T-helper 17 cell (primary cell): ENCODE results near the gene SDC4. TPM values are rescaled to one million over a fixed set of nuclear protein-coding genes. Genes with fewer than 3 reads are reported as not detected.
A peak's percentile ranks its signal among the peaks of the same experiment; 100 is the strongest.
"Not testable (repeated sequence)": the region's sequence is repeated elsewhere in the genome, so short reads cannot be mapped to it uniquely, and the experiment has no call there.

ENCODE experiments used
- ATAC-seq: fragments of 150-1000 bp; cut with Tn5 transposase; 2 replicates; pipeline ENCODE4 v1.10.0; 2021; ENCODE audit warnings: mild to moderate bottlenecking, moderate library complexity
- DNase-seq, 3 donors: peaks; one replicate each; pipeline versions ENCODE4 v3.0.0 to v3.0.0-alpha.2; 2020 to 2021
- H3K9me3 ChIP-seq: one replicate; pipeline ENCODE4 v1.7.0; 2013; ENCODE audit warnings: low read length, mild to moderate bottlenecking; ENCODE audit not compliant: control insufficient read depth, poor library complexity, severe bottlenecking
- H3K27ac Mint-ChIP-seq: one replicate; pipeline ENCODE4 v1.8.0; 2022; ENCODE audit warnings: mild to moderate bottlenecking, moderate library complexity, mixed read lengths
- H3K27me3 Mint-ChIP-seq: one replicate; pipeline ENCODE4 v1.8.0; 2022; ENCODE audit warnings: mixed read lengths
- H3K36me3 Mint-ChIP-seq: one replicate; pipeline ENCODE4 v1.8.0; 2022; ENCODE audit warnings: low read depth, mixed read lengths
- H3K4me1 Mint-ChIP-seq: one replicate; pipeline ENCODE4 v1.8.0; 2022; ENCODE audit warnings: mild to moderate bottlenecking, mixed read lengths
- H3K4me3 Mint-ChIP-seq: one replicate; pipeline ENCODE4 v1.8.0; 2022; ENCODE audit warnings: mild to moderate bottlenecking, moderate library complexity, mixed read lengths
- total RNA-seq, 4 donors: library from RNA in 2 of 4; stranded (reverse) in 2 of 4; gene quantifications; one replicate each; pipeline ENCODE4 v1.2.3 and lab custom pipeline; 2022 to 2026

SDC4 gene
- total RNA-seq, 2 donors from 2014 or later = 2.7 to 5.3 TPM

DNA sequence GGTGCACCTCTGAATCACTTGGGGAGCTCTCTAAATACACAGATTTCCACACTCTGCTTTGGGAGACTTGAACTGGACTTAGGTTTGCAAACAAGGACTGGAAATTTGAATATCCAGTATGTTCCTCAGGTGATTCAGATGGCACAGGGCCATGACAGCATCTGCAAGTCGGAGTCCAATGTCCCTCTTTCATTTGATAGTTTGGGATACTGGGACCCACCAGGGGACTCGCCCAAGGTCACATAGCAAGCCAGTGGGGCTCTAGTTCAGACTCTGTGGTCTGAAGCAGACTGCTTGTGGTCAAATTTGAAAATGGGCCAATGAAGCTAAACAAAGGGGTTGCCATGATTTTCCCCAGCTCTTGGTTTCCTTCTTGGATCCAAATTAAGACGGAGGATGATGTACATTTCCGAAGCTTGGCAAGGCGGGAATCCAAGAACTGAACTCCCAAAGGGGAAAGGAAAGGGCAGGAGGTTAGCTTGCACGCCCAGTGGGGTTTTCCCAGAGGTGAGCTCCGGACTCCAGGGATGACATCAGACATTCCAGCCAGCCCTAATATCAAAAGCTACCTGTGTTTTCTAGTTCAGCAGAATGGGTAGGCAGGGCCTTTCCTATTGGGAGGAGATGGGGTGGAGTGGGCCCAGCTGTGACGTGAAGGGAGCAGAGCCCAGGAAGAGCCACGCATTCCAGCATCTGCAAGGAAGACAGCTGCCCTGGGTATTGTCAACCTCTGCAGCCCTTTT lies 11.4 kb upstream of the SDC4 start:
- ATAC-seq = no peak
- H3K4me3 Mint-ChIP-seq = no peak overlapping the region
- H3K4me1 Mint-ChIP-seq = peaks cover 31% of the 10 kb centered on the region

DNA sequence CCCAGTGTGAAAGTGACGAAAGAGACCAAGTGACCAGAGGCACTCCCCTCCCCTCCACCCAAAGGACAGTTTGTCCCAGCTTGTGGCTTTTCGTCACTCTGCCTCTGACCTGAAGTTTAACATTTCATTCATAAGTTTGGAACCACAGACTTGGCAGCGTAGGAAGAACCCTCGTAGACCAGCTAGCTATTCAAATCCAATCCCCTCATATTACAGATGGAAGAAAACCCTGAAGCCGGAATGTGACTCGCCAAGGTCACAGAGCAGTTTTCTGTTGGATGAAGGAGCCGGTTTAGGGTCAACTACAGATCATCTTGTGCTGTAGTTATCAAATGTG lies 10.8 kb upstream of the SDC4 start:
- H3K27me3 Mint-ChIP-seq = no peaks in the 10 kb centered on the region
- no peak overlapping the region for H3K4me3 Mint-ChIP-seq
- no peaks in the 10 kb centered on the region for H3K9me3 ChIP-seq
- DNase-seq (no peak), ATAC-seq (no peak)
- H3K4me1 Mint-ChIP-seq = peaks cover 32% of the 10 kb centered on the region
- H3K36me3 Mint-ChIP-seq = peaks cover 3% of the 10 kb centered on the region
- no peak overlapping the region for H3K27ac Mint-ChIP-seq

More for the DNA sequence above, 11.4 kb upstream of the SDC4 start:
- DNase-seq = no peak
- Mint-ChIP-seq H3K36me3 (peaks cover 3% of the 10 kb centered on the region), H3K27me3 (no peaks in the 10 kb centered on the region), H3K27ac (no peak overlapping the region)
- H3K9me3 ChIP-seq = no peaks in the 10 kb centered on the region

DNA sequence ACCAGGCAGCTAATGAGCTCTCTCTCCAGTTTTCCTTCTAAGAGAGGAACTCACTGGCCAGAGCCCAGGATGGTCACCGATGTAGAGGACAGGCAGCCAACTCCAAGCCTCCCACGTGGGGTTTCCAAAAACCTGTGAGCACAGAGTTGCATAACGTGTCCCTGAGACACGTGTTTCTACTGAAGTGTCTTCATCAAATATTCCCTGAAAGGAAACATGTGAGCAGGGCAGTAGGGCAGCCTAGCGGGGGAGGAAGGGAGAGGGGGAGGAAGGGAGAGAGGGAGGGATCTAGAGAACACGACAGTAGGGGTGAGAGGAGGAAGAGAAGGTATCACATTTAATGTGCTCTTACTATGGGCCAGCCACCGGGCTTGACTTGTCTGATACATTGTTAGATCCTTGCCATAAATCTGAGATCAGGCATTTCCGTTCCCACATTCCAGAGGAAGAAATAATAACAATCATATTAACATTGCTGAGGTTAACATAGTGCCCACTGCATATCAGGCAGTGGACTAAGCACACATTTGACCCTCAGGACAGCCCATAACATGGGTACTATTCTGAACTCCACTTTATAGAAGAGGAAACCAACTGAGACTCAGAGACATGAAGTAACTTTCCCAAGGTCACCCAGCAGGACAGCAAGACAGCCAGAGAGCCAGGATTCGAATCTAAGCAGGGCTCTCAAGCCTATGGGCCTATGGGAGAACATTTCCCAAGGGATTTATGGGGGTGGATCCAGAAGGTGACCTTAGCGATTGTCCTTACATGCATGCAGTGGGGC lies 10.3 kb upstream of the SDC4 start:
- Mint-ChIP-seq H3K27ac (peak overlapping the region; percentile 24), H3K4me3 (no peak overlapping the region), H3K4me1 (peaks cover 27% of the 10 kb centered on the region)

DNA sequence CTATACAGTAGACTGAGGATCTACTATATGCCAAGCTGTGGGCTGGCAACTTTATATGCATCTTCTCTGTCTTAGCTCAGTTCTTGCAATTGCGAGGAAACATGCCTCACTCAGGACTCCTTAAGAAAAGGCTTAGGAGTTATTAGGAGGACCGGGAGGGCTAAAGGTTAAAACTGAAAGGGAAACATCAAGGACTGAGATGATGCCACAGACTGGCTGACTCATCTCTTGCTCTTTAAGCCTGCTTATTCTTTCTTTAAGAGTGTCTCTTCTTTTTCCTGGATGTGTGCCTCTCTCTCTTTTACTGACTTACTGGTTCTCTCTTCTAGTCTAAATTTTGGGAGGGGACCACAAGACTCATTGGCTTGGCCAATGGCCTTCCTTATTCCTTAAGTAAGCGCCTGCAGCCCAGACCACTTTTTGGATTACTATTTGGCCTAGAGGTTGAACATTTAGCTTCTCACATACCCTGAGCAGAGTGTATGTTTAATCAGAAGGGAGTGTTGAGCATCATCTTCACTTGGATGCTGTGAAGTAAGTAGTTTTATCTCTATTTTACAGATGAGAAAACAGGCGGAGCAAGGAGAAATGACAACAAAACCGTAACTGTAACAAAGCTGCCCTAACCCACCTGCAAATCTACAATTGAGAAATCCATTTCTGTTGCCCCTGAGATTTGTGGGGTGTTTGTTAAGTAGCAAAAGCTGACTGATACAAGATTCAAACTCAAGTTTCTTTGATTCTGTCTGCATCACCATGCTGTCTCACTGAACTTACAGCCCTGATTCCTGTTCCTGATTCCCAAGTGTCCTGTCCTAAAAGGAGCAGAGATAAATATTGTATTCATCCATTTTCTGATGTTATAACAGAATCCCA lies 7.2 kb upstream of the SDC4 start:
- peak overlapping the region; percentile 49 for H3K4me3 Mint-ChIP-seq
- H3K27me3 Mint-ChIP-seq = no peaks in the 10 kb centered on the region
- no peaks in the 10 kb centered on the region for H3K36me3 Mint-ChIP-seq
- H3K4me1 Mint-ChIP-seq = peaks cover 17% of the 10 kb centered on the region
- H3K27ac Mint-ChIP-seq = peak overlapping the region; percentile 65
- H3K9me3 ChIP-seq = no peaks in the 10 kb centered on the region
- DNase-seq = no peak
- ATAC-seq = peak; percentile 30

More for the DNA sequence above, 10.3 kb upstream of the SDC4 start:
- H3K36me3 Mint-ChIP-seq = peaks cover 3% of the 10 kb centered on the region
- ATAC-seq (no peak), DNase-seq (no peak)
- H3K9me3 ChIP-seq = no peaks in the 10 kb centered on the region
- no peaks in the 10 kb centered on the region for H3K27me3 Mint-ChIP-seq

DNA sequence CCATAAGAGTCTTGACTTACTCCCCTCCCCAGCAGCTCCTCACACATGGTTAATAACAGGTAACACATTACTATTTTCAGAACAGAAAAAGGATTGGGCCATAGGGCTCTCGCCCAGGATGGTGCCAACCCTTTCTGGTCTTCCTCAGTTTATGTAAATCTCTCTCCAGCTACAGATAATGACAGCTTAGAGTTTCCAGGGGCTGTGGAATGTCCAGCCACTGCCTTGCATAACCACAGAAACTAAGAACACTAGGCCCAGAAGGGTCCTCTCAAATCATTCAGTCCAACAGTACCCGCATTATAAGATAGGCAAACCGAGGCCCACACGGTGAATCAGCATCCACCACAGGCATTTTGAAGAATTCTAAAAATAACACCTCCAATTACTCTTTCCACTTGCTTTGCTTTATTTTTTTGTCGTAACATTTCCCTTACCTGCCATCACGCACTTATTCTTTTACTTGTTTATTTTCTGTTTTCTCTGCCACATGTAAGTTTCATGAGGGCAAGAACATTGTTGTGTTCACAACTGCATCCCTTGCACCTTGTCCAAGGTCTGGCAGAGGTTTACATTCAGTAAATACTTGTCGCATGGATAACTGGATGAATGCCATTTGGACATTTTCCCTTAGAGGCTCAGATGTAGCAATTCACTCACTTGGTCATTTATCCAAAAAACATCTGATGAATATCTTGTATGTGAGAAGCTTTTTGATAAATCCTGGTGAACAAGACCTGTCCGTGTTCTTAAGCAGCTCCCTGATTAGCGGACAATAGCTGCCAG lies 6.4 kb upstream of the SDC4 start:
- no peak overlapping the region for H3K4me3 Mint-ChIP-seq
- ATAC-seq (no peak), DNase-seq (no peak)
- no peaks in the 10 kb centered on the region for H3K36me3 Mint-ChIP-seq
- no peaks in the 10 kb centered on the region for H3K9me3 ChIP-seq
- H3K4me1 Mint-ChIP-seq = peaks cover 17% of the 10 kb centered on the region
- H3K27ac Mint-ChIP-seq = peak overlapping the region; percentile 65
- H3K27me3 Mint-ChIP-seq = no peaks in the 10 kb centered on the region

DNA sequence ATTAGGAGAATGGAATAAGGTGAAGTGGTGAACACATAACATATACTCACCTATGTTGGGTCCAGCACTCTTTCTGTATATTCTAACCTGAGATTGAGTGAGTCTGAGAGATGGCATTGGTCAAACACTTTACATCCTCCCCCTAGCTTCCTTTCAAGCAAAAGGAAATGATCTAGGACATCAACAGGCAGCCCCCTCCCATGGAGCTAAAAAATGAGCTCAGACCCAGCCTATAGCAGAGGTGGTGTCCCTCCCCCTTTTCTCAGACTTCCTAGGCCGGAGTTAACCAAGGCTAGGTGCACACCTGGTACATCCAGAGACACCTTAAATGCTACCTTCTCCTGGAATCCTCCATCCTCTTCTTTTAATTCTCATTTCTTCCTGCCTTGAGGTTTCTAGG lies 5.5 kb upstream of the SDC4 start:
- Mint-ChIP-seq H3K4me1 (peaks cover 17% of the 10 kb centered on the region), H3K27ac (no peak overlapping the region), H3K36me3 (no peaks in the 10 kb centered on the region), H3K4me3 (no peak overlapping the region), H3K27me3 (no peaks in the 10 kb centered on the region)
- DNase-seq (no peak), ATAC-seq (no peak)
- no peaks in the 10 kb centered on the region for H3K9me3 ChIP-seq

DNA sequence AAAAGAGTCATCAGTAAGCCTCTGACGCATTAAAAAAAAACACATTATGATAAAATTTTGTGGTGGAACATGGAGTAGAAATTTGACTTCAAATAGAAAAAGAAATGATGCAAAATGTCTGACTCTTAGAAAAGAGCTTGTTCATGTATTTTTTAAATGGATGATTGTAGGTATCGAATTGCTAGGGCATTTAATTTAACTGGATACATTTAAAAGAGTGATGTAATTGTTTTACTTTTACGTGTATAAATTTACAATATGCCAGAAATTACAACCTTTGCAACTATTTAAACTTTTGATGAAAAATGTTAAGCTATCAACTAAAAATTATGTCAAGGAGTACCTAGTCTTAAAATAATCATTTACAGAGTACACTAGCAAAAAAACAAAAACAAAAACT lies 4.5 kb upstream of the SDC4 start:
- no peaks in the 10 kb centered on the region for H3K9me3 ChIP-seq
- H3K36me3 Mint-ChIP-seq = no peaks in the 10 kb centered on the region
- ATAC-seq (no peak), DNase-seq (no peak)
- no peaks in the 10 kb centered on the region for H3K27me3 Mint-ChIP-seq
- H3K27ac Mint-ChIP-seq = no peak overlapping the region
- H3K4me3 Mint-ChIP-seq = no peak overlapping the region
- H3K4me1 Mint-ChIP-seq = peaks cover 16% of the 10 kb centered on the region

DNA sequence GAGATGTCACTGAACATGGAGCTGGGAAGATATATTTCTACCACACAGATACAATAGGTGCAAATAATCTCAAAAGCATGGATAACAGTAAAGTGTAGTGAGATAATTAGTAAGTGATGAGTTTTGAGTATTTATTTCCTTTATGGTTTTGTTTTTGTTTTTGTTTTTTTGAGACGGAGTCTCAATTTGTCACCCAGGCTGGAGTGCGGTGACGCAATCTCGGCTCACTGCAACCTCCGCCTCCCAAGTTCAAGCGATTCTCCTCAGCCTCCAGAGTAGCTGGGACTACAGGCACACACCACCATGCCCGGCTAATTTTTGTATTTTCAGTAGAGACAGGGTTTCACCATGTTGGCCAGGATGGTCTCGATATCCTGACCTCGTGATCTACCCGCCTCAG lies 2.6 kb upstream of the SDC4 start:
- not testable (repeated sequence) for H3K9me3 ChIP-seq, ATAC-seq, H3K4me3 Mint-ChIP-seq, H3K36me3 Mint-ChIP-seq, DNase-seq, H3K27me3 Mint-ChIP-seq, H3K27ac Mint-ChIP-seq
- H3K4me1 Mint-ChIP-seq = peaks cover 21% of the 10 kb centered on the region

DNA sequence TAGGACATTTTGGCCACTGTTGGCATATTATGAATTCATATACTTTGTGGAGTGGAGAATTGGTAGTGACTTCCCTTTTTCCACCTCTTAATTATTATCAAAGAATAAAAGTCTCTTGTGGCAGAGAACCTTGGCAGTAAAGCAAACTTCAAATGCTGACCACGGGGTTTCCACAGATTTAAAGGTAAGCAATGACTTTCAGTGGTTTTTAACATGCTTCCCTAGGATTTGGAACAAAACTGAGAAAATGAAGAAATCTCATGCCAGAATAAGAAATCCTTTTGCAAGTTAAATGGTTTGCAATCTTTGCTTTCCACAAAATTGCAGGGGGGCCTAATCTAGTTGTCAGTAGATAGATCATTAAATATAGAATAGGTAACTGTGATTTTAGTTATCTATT lies 2.0 kb upstream of the SDC4 start:
- H3K4me1 Mint-ChIP-seq = peaks cover 20% of the 10 kb centered on the region
- ATAC-seq (no peak), DNase-seq (no peak)
- no peaks in the 10 kb centered on the region for H3K9me3 ChIP-seq
- H3K36me3 Mint-ChIP-seq = no peaks in the 10 kb centered on the region
- no peaks in the 10 kb centered on the region for H3K27me3 Mint-ChIP-seq
- H3K27ac Mint-ChIP-seq = no peak overlapping the region
- H3K4me3 Mint-ChIP-seq = no peak overlapping the region

DNA sequence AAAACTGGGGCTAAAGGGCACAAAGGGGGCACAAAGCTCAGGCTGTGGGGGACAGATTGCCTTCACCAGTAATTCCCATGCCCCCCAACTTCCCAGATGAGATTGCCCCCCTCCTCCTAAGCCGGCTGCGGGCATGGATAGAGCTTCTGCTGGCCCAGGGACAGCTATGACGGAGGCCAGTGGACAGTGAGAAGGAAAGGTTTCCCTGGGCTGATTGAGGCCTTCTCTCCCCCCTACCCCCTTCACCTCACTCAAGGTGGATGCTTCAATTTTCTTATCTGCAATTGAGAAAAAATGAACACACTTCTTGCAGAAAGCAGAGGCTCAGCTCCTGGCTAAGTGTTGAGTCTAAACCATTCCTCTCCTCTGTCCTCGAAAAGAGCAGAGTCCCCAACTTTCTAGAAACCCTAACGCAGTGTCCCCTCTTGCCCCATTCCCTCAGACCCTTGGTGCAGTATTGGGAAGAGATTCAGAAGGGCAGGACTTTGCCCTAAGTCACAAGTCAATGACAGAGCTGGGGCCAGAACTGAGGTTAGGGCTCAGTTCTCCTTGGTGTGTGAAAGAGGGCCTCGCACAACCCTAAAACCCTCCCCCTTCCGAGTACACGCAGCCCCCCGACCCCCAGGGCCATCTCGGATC lies 808 bp downstream of the SDC4 start:
- Mint-ChIP-seq H3K4me1 (peaks cover 14% of the 10 kb centered on the region), H3K4me3 (peak overlapping the region; percentile 88), H3K27me3 (no peaks in the 10 kb centered on the region), H3K27ac (peak overlapping the region; percentile 84), H3K36me3 (no peaks in the 10 kb centered on the region)
- no peaks in the 10 kb centered on the region for H3K9me3 ChIP-seq
- ATAC-seq (no peak), DNase-seq (no peak)

DNA sequence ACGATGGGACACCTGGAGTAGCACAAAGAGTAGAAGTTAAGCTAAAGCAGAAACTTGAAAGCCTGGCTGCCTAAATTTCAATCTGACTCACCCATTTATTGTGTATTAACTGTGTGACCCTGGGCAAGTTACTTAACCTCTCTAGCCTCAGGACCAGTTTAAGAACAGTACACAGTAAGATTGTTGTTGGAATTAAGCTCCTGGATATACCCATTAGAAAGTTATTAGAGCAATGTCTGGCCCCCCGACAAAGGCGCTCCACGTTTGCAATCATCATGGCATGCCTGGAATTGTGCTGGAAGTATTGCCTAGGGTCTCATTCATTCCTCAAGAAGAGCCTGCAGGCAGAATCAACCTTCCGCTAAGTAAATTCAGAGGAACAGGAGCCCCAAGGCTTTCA lies 1.4 kb downstream of the SDC4 start:
- Mint-ChIP-seq H3K4me3 (peak overlapping the region; percentile 88), H3K27me3 (no peaks in the 10 kb centered on the region), H3K27ac (peak overlapping the region; percentile 84), H3K36me3 (no peaks in the 10 kb centered on the region), H3K4me1 (peaks cover 14% of the 10 kb centered on the region)
- no peaks in the 10 kb centered on the region for H3K9me3 ChIP-seq
- DNase-seq (no peak), ATAC-seq (no peak)

DNA sequence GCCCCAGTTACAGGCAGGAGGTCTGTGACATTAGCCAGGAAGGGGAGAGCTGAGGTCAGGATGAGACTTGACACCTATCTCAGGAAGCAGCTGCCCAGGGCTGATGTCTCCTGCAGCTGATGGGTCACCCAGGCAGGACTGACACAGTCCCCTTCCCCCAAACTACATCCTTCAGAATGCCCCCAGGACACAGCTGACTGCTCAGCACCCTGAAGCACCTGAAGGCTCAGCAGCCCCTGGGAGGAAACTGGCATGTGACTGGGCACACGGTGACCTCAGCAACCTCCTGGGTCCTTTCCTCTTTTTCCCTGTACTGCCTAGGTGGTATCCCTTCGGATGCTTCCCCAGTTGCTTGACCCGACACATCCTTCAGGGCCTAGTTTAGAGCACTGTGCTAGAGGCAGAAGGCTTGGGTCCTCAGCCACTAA lies 1.9 kb downstream of the SDC4 start:
- peaks cover 14% of the 10 kb centered on the region for H3K4me1 Mint-ChIP-seq

More for the DNA sequence above, 1.9 kb downstream of the SDC4 start:
- no peak for ATAC-seq
- H3K9me3 ChIP-seq = no peaks in the 10 kb centered on the region
- Mint-ChIP-seq H3K4me3 (no peak overlapping the region), H3K27me3 (no peaks in the 10 kb centered on the region), H3K36me3 (no peaks in the 10 kb centered on the region), H3K27ac (no peak overlapping the region)
- DNase-seq = no peak
